ENCODE data around the gene HMCN1. TPM values are rescaled to one million over a fixed set of nuclear protein-coding genes. Genes with fewer than 3 reads are reported as not detected.
"Not testable (repeated sequence)": the region's sequence is repeated elsewhere in the genome, so short reads cannot be mapped to it uniquely, and the experiment has no call there.

HMCN1 gene
- total RNA-seq, 1 donor from 2014 or later, result 80.0 TPM

- no peak overlapping the region for H3K27ac Mint-ChIP-seq (ENCODE audit: unreplicated experiment)
- no peak overlapping the region for H3K4me3 Mint-ChIP-seq (ENCODE audit: unreplicated experiment)
- H3K9me3 Mint-ChIP-seq (ENCODE audit: low read depth), result no peaks in the 10 kb centered on the region
- no peaks in the 10 kb centered on the region for H3K36me3 Mint-ChIP-seq (ENCODE audit: low read depth)
- H3K27me3 Mint-ChIP-seq (ENCODE audit: low read depth), result no peaks in the 10 kb centered on the region
- no peak for TF ChIP-seq CTCF (IDR thresholded peaks at IDR 0.05)
- peaks cover 46% of the 10 kb centered on the region for H3K4me1 Mint-ChIP-seq (ENCODE audit: low read depth)
- DNase-seq (ENCODE audit: low spot score), result no peak
Measured at GRCh38 chr1:186208405-186209129, 474.4 kb downstream of the HMCN1 start.

GRCh38 chr1:186210258-186210657 is 476.1 kb downstream of the HMCN1 start:
- no peak overlapping the region for H3K4me3 Mint-ChIP-seq (ENCODE audit: unreplicated experiment)
- no peaks in the 10 kb centered on the region for H3K36me3 Mint-ChIP-seq (ENCODE audit: low read depth)
- DNase-seq (ENCODE audit: low spot score), result no peak
- no peaks in the 10 kb centered on the region for H3K27me3 Mint-ChIP-seq (ENCODE audit: low read depth)
- H3K4me1 Mint-ChIP-seq (ENCODE audit: low read depth), result peaks cover 46% of the 10 kb centered on the region
- no peaks in the 10 kb centered on the region for H3K9me3 Mint-ChIP-seq (ENCODE audit: low read depth)
- TF ChIP-seq CTCF (IDR thresholded peaks at IDR 0.05), result no peak
- no peak overlapping the region for H3K27ac Mint-ChIP-seq (ENCODE audit: unreplicated experiment)

GRCh38 chr1:186211583-186211982 is 477.4 kb downstream of the HMCN1 start:
- not testable (repeated sequence) for H3K27ac Mint-ChIP-seq (ENCODE audit: unreplicated experiment); H3K36me3 Mint-ChIP-seq (ENCODE audit: low read depth); H3K4me3 Mint-ChIP-seq (ENCODE audit: unreplicated experiment); H3K9me3 Mint-ChIP-seq (ENCODE audit: low read depth); H3K27me3 Mint-ChIP-seq (ENCODE audit: low read depth); DNase-seq (ENCODE audit: low spot score)
- peaks cover 33% of the 10 kb centered on the region for H3K4me1 Mint-ChIP-seq (ENCODE audit: low read depth)

- Mint-ChIP-seq H3K4me3 (ENCODE audit: unreplicated experiment) (no peak overlapping the region), H3K9me3 (ENCODE audit: low read depth) (no peaks in the 10 kb centered on the region), H3K4me1 (ENCODE audit: low read depth) (peaks cover 22% of the 10 kb centered on the region), H3K27me3 (ENCODE audit: low read depth) (no peaks in the 10 kb centered on the region), H3K36me3 (ENCODE audit: low read depth) (no peaks in the 10 kb centered on the region), H3K27ac (ENCODE audit: unreplicated experiment) (no peak overlapping the region)
- peak; percentile 99 for TF ChIP-seq CTCF (IDR thresholded peaks at IDR 0.05)
- no peak for DNase-seq (ENCODE audit: low spot score)
Measured at GRCh38 chr1:186212568-186213224, 478.5 kb downstream of the HMCN1 start.

- H3K36me3 Mint-ChIP-seq (ENCODE audit: low read depth), result no peaks in the 10 kb centered on the region
- H3K4me3 Mint-ChIP-seq (ENCODE audit: unreplicated experiment), result no peak overlapping the region
Measured at GRCh38 chr1:186213225-186213607, 479.0 kb downstream of the HMCN1 start.

More at GRCh38 chr1:186213225-186213607, 479.0 kb downstream of the HMCN1 start:
- Mint-ChIP-seq H3K9me3 (ENCODE audit: low read depth) (no peaks in the 10 kb centered on the region), H3K27me3 (ENCODE audit: low read depth) (no peaks in the 10 kb centered on the region), H3K27ac (ENCODE audit: unreplicated experiment) (no peak overlapping the region), H3K4me1 (ENCODE audit: low read depth) (peaks cover 16% of the 10 kb centered on the region)
- TF ChIP-seq CTCF (IDR thresholded peaks at IDR 0.05), result no peak
- no peak for DNase-seq (ENCODE audit: low spot score)

All from chondrocyte (in vitro differentiated cells).